K562 (cell line): ENCODE results near the gene MED20. TPM values are rescaled to one million over a fixed set of nuclear protein-coding genes. Genes with fewer than 3 reads are reported as not detected.

Source experiments
- ARNT ChIP-seq, 2 experiments: fragments of 450-650 bp; IDR thresholded peaks; 2 replicates each; pipeline ENCODE4 v1.6.1; 2016; ENCODE audit warnings: mild to moderate bottlenecking in 1 of 2
- BDP1 ChIP-seq: IDR thresholded peaks from 3 replicates; pipeline ENCODE4 v1.6.1; 2011; ENCODE audit not compliant: insufficient read length, insufficient read depth
- CBFA2T2 ChIP-seq: fragments of 450-650 bp; conservative IDR thresholded peaks from 2 replicates; pipeline ENCODE4 v1.6.1; 2017; ENCODE audit warnings: mild to moderate bottlenecking
- CXXC5 ChIP-seq: fragments of 250-450 bp; sonication (Bioruptor Pico); IDR thresholded peaks from 2 replicates; pipeline ENCODE4 v1.8.0; 2022; ENCODE audit warnings: inconsistent platforms, mild to moderate bottlenecking, moderate library complexity
- HLTF ChIP-seq: fragments of 450-650 bp; IDR thresholded peaks from 2 replicates; pipeline ENCODE4 v1.6.1; 2016
- LARP7 ChIP-seq: fragments of 450-650 bp; IDR thresholded peaks from 2 replicates; pipeline ENCODE4 v1.6.1; 2016
- MED1 ChIP-seq: sonication (generic); formaldehyde crosslinking; IDR thresholded peaks from 2 replicates; pipeline ENCODE4 v1.8.1; 2023; ENCODE audit warnings: missing genetic modification reagents, borderline replicate concordance
- MIER1 ChIP-seq: fragments of 450-650 bp; IDR thresholded peaks from 2 replicates; pipeline ENCODE4 v1.6.1; 2016; ENCODE audit warnings: antibody characterized with exemption, mild to moderate bottlenecking, low read depth
- MLX ChIP-seq, 2 experiments: fragments of 450-650 bp in 1 of 2; sonication (generic) in 1 of 2; formaldehyde crosslinking; conservative IDR thresholded peaks; 2 replicates each; pipeline versions ENCODE4 v1.4.0 to v1.8.1; 2020 to 2022; ENCODE audit warnings: mild to moderate bottlenecking in 1 of 2, missing genetic modification reagents in 1 of 2
- PREB ChIP-seq: sonication (generic); formaldehyde crosslinking; IDR thresholded peaks from 2 replicates; pipeline ENCODE4 v1.8.1; 2023; ENCODE audit warnings: mild to moderate bottlenecking, missing genetic modification reagents
- RHOXF2B ChIP-seq: fragments of 250-450 bp; sonication (Bioruptor Pico); conservative IDR thresholded peaks from 2 replicates; pipeline ENCODE4 v1.5.1; 2021
- SMARCC2 ChIP-seq: fragments of 450-650 bp; IDR thresholded peaks from 2 replicates; pipeline ENCODE4 v1.6.1; 2017; ENCODE audit warnings: antibody characterized with exemption, moderate library complexity, mild to moderate bottlenecking, low read depth
- TAF9B ChIP-seq: fragments of 450-650 bp; IDR thresholded peaks from 2 replicates; pipeline ENCODE4 v1.6.1; 2018; ENCODE audit warnings: mild to moderate bottlenecking; ENCODE audit not compliant: partially characterized antibody
- U2AF1 ChIP-seq: fragments of 200-400 bp; formaldehyde crosslinking; optimal IDR thresholded peaks from 2 replicates; pipeline ENCODE3; 2017; ENCODE audit warnings: mild to moderate bottlenecking, low read depth, low read length, moderate library complexity
- XRCC3 ChIP-seq: fragments of 450-650 bp; IDR thresholded peaks from 2 replicates; pipeline ENCODE4 v1.6.1; 2017; ENCODE audit warnings: mild to moderate bottlenecking, moderate library complexity
- YY1 ChIP-seq, 3 experiments: IDR thresholded peaks; 2 replicates each; pipeline ENCODE4 v1.6.1; 2011; ENCODE audit warnings: low read length in 2 of 3, mild to moderate bottlenecking in 2 of 3, moderate library complexity in 2 of 3, borderline replicate concordance in 1 of 3, control low read depth in 1 of 3, low read depth in 1 of 3; ENCODE audit not compliant: insufficient read depth in 3 of 3, insufficient replicate concordance in 2 of 3, control insufficient read depth in 1 of 3, insufficient read length in 1 of 3; ENCODE audit errors: extremely low read depth in 1 of 3
- ZNF143 ChIP-seq: sonication (generic); formaldehyde crosslinking; IDR thresholded peaks from 2 replicates; pipeline ENCODE4 v1.9.0; 2022; ENCODE audit warnings: mild to moderate bottlenecking, missing genetic modification reagents
- ZNF239 ChIP-seq: fragments of 250-450 bp; sonication (Bioruptor Pico); IDR thresholded peaks from 2 replicates; pipeline ENCODE4 v1.4.0; 2020; ENCODE audit warnings: mild to moderate bottlenecking
- polyA plus RNA-seq, 8 experiments: library from polyadenylated mRNA; depleted of rRNA in 4 of 8; stranded (reverse) in 5 of 8; unstranded in 3 of 8; fragments of >200 nt; fragmentation: Nextera tagmentation in 2 of 8; fragmentation: Illumina TruSeq in 1 of 8; extraction: Ambion mirVana in 2 of 8; extraction: Trizol in 1 of 8; gene quantifications; 2 replicates each; pipeline versions ENCODE4 v1.2.1 to v1.2.3, GENCODE V29; 2011 to 2014; ENCODE audit warnings: inconsistent platforms in 1 of 8, missing spikeins in 1 of 8
- total RNA-seq, 7 experiments: library from RNA; depleted of rRNA in 6 of 7; stranded (reverse); fragments of >200 nt in 6 of 7; fragmentation: Illumina TruSeq in 2 of 7; extraction: Trizol in 2 of 7; gene quantifications; 2 replicates each; pipeline versions ENCODE4 v1.2.1 to v1.2.3, GENCODE V29; 2011 to 2021; ENCODE audit warnings: low replicate concordance in 1 of 7
- TF ChIP-seq, protein P1 (sequence below): fragments of 250-450 bp; sonication (Bioruptor Pico); IDR thresholded peaks from 2 replicates; pipeline ENCODE4 v1.8.0; 2022; ENCODE audit warnings: inconsistent platforms, mild to moderate bottlenecking, moderate library complexity, borderline replicate concordance
- TF ChIP-seq, protein P2 (sequence below), 2 experiments: fragments of 200-800 bp in 1 of 2; sonication (Bioruptor generic) in 1 of 2; sonication (generic) in 1 of 2; formaldehyde crosslinking in 1 of 2; IDR thresholded peaks in 1 of 2; conservative IDR thresholded peaks in 1 of 2; 2 replicates each; pipeline versions ENCODE4 v1.5.0 to v1.6.1; 2016 to 2020; ENCODE audit warnings: missing compliant biosample characterization in 1 of 2, missing genetic modification characterization in 1 of 2, missing genetic modification reagents in 1 of 2
- TF ChIP-seq, protein P3 (sequence below): sonication (generic); formaldehyde crosslinking; IDR thresholded peaks from 2 replicates; pipeline ENCODE4 v1.8.0; 2022; ENCODE audit warnings: mild to moderate bottlenecking, missing genetic modification reagents

The MED20 gene
- total and polyA plus RNA-seq, 9 of the 15 experiments (the other 6 are each of a cell fraction or from before 2014, with no cell fraction given), result 27.3 to 80.9 (median 46.0) TPM

DNA sequence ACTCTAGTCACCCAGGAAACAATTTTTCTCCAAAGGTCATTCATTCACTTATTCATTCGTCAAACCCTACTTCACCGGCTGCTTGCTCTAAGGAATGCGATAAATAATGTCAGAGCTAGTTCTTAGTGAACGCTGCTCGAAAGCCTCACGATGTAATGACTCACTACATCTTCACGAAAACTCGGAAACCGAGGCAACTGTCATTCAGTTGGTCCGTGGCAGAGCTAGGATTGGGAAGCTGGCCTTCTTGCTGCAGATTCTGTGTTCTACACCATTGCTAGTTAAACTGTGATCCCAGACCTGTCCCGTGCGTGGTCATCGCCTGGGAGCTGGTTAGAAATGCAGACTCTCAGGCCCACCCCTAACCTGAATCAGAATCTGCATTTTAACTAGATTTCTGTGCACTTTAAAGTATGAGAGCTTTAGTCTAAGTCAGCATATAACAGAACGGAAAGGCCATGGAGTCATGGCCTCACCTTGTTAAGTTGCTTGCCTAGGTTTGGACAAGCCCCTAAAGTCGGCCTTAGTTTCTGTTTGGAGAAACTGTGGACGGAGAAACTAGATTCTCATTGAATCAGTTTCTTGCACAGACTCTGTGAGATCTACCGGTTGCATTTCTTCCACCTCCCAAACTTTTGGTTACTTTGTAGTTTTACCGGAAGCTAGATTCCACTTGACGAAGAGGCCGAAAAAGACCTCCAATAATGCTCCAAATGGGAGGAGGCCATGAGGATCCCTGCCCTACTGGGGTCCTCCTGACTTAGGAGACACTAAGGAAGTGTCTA lies 21.3 kb upstream of the MED20 start (continued):
- no peak for TF ChIP-seq LARP7
- peak; percentile 49 for TF ChIP-seq MIER1
- no peak for TF ChIP-seq U2AF1
- TF ChIP-seq ZNF143 (CRISPR knock-in tag), result no peak
- TF ChIP-seq TAF9B, result no peak
- no peak for TF ChIP-seq XRCC3
- TF ChIP-seq MED1 (CRISPR knock-in tag), result no peak
- TF ChIP-seq, protein P1, sequence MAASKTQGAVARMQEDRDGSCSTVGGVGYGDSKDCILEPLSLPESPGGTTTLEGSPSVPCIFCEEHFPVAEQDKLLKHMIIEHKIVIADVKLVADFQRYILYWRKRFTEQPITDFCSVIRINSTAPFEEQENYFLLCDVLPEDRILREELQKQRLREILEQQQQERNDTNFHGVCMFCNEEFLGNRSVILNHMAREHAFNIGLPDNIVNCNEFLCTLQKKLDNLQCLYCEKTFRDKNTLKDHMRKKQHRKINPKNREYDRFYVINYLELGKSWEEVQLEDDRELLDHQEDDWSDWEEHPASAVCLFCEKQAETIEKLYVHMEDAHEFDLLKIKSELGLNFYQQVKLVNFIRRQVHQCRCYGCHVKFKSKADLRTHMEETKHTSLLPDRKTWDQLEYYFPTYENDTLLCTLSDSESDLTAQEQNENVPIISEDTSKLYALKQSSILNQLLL, result no peak
- peak; percentile 23; the same call in 1 of the 2 replicates for TF ChIP-seq HLTF
- no peak for TF ChIP-seq BDP1
- no peak for TF ChIP-seq RHOXF2B (CRISPR knock-in tag)
- no peak for TF ChIP-seq CBFA2T2
- TF ChIP-seq ARNT (IDR thresholded peaks at IDR 0.05), result 0 out of 4 replicates have a peak, but pooled peaks of 1 of the 2 experiments have one; percentile 63
- TF ChIP-seq YY1 (IDR thresholded peaks at IDR 0.05; ENCODE audit: borderline replicate concordance in 1 of 3, control insufficient read depth in 1 of 3, extremely low read depth in 1 of 3, insufficient read depth in 3 of 3, insufficient read length in 1 of 3, insufficient replicate concordance in 2 of 3, low read depth in 1 of 3, low read length in 2 of 3), result peak in 1 of 3 experiments; percentile 5
- TF ChIP-seq, protein P2, sequence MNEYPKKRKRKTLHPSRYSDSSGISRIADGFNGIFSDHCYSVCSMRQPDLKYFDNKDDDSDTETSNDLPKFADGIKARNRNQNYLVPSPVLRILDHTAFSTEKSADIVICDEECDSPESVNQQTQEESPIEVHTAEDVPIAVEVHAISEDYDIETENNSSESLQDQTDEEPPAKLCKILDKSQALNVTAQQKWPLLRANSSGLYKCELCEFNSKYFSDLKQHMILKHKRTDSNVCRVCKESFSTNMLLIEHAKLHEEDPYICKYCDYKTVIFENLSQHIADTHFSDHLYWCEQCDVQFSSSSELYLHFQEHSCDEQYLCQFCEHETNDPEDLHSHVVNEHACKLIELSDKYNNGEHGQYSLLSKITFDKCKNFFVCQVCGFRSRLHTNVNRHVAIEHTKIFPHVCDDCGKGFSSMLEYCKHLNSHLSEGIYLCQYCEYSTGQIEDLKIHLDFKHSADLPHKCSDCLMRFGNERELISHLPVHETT (CRISPR knock-in tag; conservative IDR thresholded peaks at IDR 0.05 in 1 of 2, IDR thresholded peaks at IDR 0.05 in 1 of 2), result peak in 1 of 2 experiments; percentile 51; a peak in 1 of 4 replicates
- no peak for TF ChIP-seq SMARCC2
- peak in 1 of 2 experiments; percentile 63; a peak in 1 of 4 replicates for TF ChIP-seq MLX (CRISPR knock-in tag; conservative IDR thresholded peaks at IDR 0.05)
- TF ChIP-seq CXXC5, result no peak
- TF ChIP-seq PREB (CRISPR knock-in tag), result no peak
- TF ChIP-seq ZNF239, result no peak; the same call in 1 of the 2 replicates
- TF ChIP-seq, protein P3, sequence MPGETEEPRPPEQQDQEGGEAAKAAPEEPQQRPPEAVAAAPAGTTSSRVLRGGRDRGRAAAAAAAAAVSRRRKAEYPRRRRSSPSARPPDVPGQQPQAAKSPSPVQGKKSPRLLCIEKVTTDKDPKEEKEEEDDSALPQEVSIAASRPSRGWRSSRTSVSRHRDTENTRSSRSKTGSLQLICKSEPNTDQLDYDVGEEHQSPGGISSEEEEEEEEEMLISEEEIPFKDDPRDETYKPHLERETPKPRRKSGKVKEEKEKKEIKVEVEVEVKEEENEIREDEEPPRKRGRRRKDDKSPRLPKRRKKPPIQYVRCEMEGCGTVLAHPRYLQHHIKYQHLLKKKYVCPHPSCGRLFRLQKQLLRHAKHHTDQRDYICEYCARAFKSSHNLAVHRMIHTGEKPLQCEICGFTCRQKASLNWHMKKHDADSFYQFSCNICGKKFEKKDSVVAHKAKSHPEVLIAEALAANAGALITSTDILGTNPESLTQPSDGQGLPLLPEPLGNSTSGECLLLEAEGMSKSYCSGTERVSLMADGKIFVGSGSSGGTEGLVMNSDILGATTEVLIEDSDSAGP (CRISPR knock-in tag), result no peak
